ENCODE results near the gene SLC25A22. TPM values are rescaled to one million over a fixed set of nuclear protein-coding genes. Genes with fewer than 3 reads are reported as not detected.
A peak's percentile ranks its signal among the peaks of the same experiment; 100 is the strongest.

The SLC25A22 gene
- total and polyA plus RNA-seq, 2 donors (not counting 1 experiment from before 2014, with no cell fraction given) = 9.9 to 10.4 TPM

DNA sequence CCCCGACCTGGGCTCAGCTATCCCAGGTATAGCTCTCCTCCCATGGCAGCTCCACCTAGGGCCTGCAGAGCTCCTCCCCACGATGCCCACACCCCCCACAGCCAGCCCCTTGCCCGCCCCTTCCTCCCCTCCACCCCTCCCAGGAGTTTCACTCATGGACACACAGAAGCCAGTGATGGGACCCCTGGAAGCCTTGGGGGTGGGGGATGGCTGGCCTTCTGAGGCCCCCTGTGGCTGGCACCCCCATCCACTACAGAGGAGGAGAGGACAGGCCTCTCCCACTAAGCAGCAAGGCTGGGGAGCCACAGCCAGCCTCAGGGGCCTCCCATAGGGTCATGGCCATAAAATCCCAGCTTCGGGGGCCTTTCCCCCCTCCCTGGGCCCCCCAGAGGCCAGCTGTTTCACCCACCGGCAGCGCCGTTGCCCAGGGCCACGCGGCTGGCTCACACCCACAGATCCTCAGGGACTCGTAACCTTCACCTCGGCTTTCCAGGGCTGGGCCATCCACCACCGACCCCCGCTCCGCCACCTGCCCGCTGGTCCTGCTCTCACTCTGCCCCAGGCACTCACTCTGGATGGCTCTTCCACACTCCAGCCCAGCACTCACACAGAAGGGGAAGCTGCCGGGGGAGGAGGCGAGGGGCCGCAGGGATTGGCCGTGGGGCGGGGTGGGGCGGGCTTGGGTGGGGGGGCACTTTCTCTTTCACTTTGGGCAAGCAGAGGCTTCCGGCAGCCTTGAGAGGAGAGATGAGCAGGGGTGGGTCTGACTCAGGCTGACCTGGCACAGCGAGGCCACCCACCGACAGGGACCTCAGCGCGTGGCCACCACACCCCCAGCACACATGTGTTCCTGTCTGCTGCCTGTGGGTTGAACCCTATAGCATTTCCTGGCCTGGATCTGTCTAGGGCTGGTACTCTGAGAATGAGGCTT, 2.2 kb downstream of the SLC25A22 start:
- Histone ChIP-seq H3K79me2 (ENCODE audit: control insufficient read depth, insufficient read depth, low read length) (peaks cover 17% of the 10 kb centered on the region), H3K9me3 (ENCODE audit: control insufficient read depth, insufficient read depth, low read depth, low read length) (no peaks in the 10 kb centered on the region), H3K27me3 (ENCODE audit: control insufficient read depth, insufficient read depth, low read length) (no peaks in the 10 kb centered on the region), H2AFZ (ENCODE audit: low read length) (no peak overlapping the region), H3K9ac (ENCODE audit: insufficient read depth, low read length) (peak overlapping the region; percentile 78), H3K36me3 (ENCODE audit: control insufficient read depth, insufficient read depth, low read length) (peaks cover 19% of the 10 kb centered on the region), H3K4me1 (ENCODE audit: control insufficient read depth, extremely low read depth, insufficient read depth, low read length) (peaks cover 7% of the 10 kb centered on the region), H3K4me2 (ENCODE audit: extremely low read depth, insufficient read depth, low read length) (peak overlapping the region; percentile 100), H3K27ac (ENCODE audit: insufficient read depth, low read length) (peak overlapping the region; percentile 88), H4K20me1 (ENCODE audit: control insufficient read depth, extremely low read depth, insufficient read depth, low read length) (no peaks in the 10 kb centered on the region), H3K4me3 (replicated peaks in 1 of 4; ENCODE audit: control extremely low read depth in 1 of 4, insufficient read depth in 1 of 4, low read depth in 3 of 4, low read length in 4 of 4) (peak overlapping the region; percentile 62 to 87 (median 74))
- TF ChIP-seq, protein P1, sequence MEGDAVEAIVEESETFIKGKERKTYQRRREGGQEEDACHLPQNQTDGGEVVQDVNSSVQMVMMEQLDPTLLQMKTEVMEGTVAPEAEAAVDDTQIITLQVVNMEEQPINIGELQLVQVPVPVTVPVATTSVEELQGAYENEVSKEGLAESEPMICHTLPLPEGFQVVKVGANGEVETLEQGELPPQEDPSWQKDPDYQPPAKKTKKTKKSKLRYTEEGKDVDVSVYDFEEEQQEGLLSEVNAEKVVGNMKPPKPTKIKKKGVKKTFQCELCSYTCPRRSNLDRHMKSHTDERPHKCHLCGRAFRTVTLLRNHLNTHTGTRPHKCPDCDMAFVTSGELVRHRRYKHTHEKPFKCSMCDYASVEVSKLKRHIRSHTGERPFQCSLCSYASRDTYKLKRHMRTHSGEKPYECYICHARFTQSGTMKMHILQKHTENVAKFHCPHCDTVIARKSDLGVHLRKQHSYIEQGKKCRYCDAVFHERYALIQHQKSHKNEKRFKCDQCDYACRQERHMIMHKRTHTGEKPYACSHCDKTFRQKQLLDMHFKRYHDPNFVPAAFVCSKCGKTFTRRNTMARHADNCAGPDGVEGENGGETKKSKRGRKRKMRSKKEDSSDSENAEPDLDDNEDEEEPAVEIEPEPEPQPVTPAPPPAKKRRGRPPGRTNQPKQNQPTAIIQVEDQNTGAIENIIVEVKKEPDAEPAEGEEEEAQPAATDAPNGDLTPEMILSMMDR (conservative IDR thresholded peaks at IDR 0.05 in 1 of 2, IDR thresholded peaks at IDR 0.05 in 1 of 2; ENCODE audit: low read depth in 1 of 2, low read length in 2 of 2) = no peak
- no peak for TF ChIP-seq EZH2 (IDR thresholded peaks at IDR 0.05; ENCODE audit: low read length, missing control alignments)
- DNase-seq (ENCODE audit: low read depth in 2 of 2) = peak; percentile 77 to 79

DNA sequence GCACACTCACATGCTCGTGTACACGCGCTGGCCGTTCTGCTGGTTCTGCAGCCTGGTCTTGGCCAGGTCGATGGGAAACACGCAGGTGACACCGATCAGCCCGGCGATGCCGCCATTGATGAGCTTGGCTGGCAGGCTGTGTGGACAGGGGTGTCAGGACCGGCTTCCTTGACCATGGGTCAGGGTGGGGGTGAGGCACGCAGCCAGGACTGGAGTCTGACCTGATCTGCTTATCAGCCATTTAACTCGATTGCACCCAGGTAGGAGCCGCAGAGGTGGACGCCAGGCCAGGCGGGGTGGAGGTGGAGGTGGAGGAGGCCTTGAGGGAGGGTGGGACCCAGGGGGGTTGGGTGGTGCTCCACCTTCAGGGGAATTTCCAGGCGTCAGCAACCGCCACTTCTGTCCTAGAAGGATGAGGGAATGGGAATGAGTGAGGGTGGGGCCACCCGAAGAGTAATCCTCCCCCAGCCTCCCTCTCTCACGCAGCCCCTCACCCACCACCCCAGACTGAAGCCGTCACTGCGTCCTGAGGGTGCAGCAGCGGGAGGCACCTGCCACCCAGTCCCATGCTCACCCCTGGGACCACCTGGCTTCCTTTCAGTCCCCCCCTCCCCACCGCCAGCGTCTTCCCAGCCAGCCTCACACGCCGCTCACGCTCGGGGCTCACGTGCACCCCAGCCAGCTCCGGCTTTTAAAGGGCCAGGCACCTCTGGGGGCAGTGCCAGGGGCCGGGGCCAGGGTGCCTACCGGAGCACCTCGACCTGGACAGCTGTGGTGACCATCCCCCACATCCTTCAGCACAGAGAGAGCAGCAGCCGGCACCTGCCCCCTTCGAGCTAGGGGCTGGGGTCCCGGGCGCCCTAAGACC, 3.1 kb downstream of the SLC25A22 start:
- Histone ChIP-seq H3K9me3 (ENCODE audit: control insufficient read depth, insufficient read depth, low read depth, low read length) (no peaks in the 10 kb centered on the region), H3K27me3 (ENCODE audit: control insufficient read depth, insufficient read depth, low read length) (no peaks in the 10 kb centered on the region), H2AFZ (ENCODE audit: low read length) (no peak overlapping the region), H3K4me1 (ENCODE audit: control insufficient read depth, extremely low read depth, insufficient read depth, low read length) (peaks cover 7% of the 10 kb centered on the region), H3K9ac (ENCODE audit: insufficient read depth, low read length) (peak overlapping the region; percentile 37), H4K20me1 (ENCODE audit: control insufficient read depth, extremely low read depth, insufficient read depth, low read length) (no peaks in the 10 kb centered on the region), H3K36me3 (ENCODE audit: control insufficient read depth, insufficient read depth, low read length) (peaks cover 14% of the 10 kb centered on the region), H3K27ac (ENCODE audit: insufficient read depth, low read length) (peak overlapping the region; percentile 88), H3K4me2 (ENCODE audit: extremely low read depth, insufficient read depth, low read length) (peak overlapping the region; percentile 88), H3K4me3 (replicated peaks in 1 of 4; ENCODE audit: control extremely low read depth in 1 of 4, insufficient read depth in 1 of 4, low read depth in 3 of 4, low read length in 4 of 4) (peak overlapping the region; percentile 56 to 80 (median 74)), H3K79me2 (ENCODE audit: control insufficient read depth, insufficient read depth, low read length) (peaks cover 17% of the 10 kb centered on the region)
- no peak for DNase-seq (ENCODE audit: low read depth in 2 of 2)
- TF ChIP-seq, protein P1 (conservative IDR thresholded peaks at IDR 0.05 in 1 of 2, IDR thresholded peaks at IDR 0.05 in 1 of 2; ENCODE audit: low read depth in 1 of 2, low read length in 2 of 2) = no peak
- TF ChIP-seq EZH2 (IDR thresholded peaks at IDR 0.05; ENCODE audit: low read length, missing control alignments) = no peak
